Caco-2 (cell line): Measurements from ENCODE around the gene ACR. TPM values are rescaled to one million over a fixed set of nuclear protein-coding genes. Genes with fewer than 3 reads are reported as not detected.

ENCODE experiments used
- BruUV-seq: library from RNA; stranded (reverse); fragments of 400-500 nt; replicated peaks from 2 replicates; lab custom pipeline; 2021; lab: Mats Ljungman, UMichigan
- CTCF ChIA-PET: fragments of 300-600 bp; sonication (Branson Sonifier 250); formaldehyde crosslinking; loops from one replicate; lab custom pipeline; 2022; ENCODE audit warnings: antibody characterized with exemption; lab: Charles Lee
- POLR2A ChIA-PET: fragments of 300-600 bp; sonication (Branson Sonifier 250); formaldehyde crosslinking; loops from one replicate; lab custom pipeline; 2022; ENCODE audit warnings: antibody characterized with exemption; lab: Charles Lee
- DNase-seq, 2 experiments: peaks; one replicate each; pipeline versions ENCODE4 v3.0.0 to v3.0.0-alpha.2; 2020 to 2022
- H3K27me3 ChIP-seq: replicated peaks from 2 replicates; pipeline ENCODE4 v1.6.0; 2011; ENCODE audit warnings: low read length; ENCODE audit not compliant: control insufficient read depth, insufficient read depth
- H3K36me3 ChIP-seq: 2 replicates; pipeline ENCODE4 v1.5.1; 2011; ENCODE audit warnings: low read length; ENCODE audit not compliant: control insufficient read depth, insufficient read depth
- H3K4me1 ChIP-seq: fragments of 250-450 bp; sonication (Bioruptor Pico); 2 replicates; pipeline ENCODE4 v1.5.1; 2020; ENCODE audit warnings: mild to moderate bottlenecking
- H3K4me3 ChIP-seq: 2 replicates; pipeline ENCODE4 v1.5.1; 2011; ENCODE audit warnings: low read depth, mild to moderate bottlenecking, control low read depth, low read length
- H3K9me3 ChIP-seq: fragments of 250-450 bp; sonication (Bioruptor Pico); 2 replicates; pipeline ENCODE4 v1.5.1; 2020; ENCODE audit warnings: mild to moderate bottlenecking, moderate library complexity
- H3K27ac Mint-ChIP-seq: one replicate; pipeline ENCODE4 v1.8.0; 2022; ENCODE audit warnings: mixed read lengths; ENCODE audit not compliant: unreplicated experiment
- H3K27me3 Mint-ChIP-seq: one replicate; pipeline ENCODE4 v1.8.0; 2022; ENCODE audit warnings: mixed read lengths; ENCODE audit not compliant: insufficient read depth, unreplicated experiment
- H3K36me3 Mint-ChIP-seq: one replicate; pipeline ENCODE4 v1.8.0; 2022; ENCODE audit warnings: mild to moderate bottlenecking, mixed read lengths; ENCODE audit not compliant: insufficient read depth, unreplicated experiment
- H3K4me1 Mint-ChIP-seq: one replicate; pipeline ENCODE4 v1.8.0; 2022; ENCODE audit warnings: low read depth, mixed read lengths; ENCODE audit not compliant: unreplicated experiment
- H3K4me3 Mint-ChIP-seq: one replicate; pipeline ENCODE4 v1.8.0; 2022; ENCODE audit warnings: mild to moderate bottlenecking, moderate library complexity, mixed read lengths; ENCODE audit not compliant: unreplicated experiment
- H3K9me3 Mint-ChIP-seq: one replicate; pipeline ENCODE4 v1.8.0; 2022; ENCODE audit warnings: mixed read lengths; ENCODE audit not compliant: unreplicated experiment
- CTCF ChIP-seq, 2 experiments: fragments of 200-600 bp in 1 of 2; IDR thresholded peaks; 1 replicate in 1 of 2; 2 replicates in 1 of 2; pipeline versions ENCODE4 v1.5.1 to v1.8.0; 2011 to 2022; ENCODE audit warnings: antibody characterized with exemption in 1 of 2, control low read depth in 1 of 2, inconsistent platforms in 1 of 2, low read depth in 1 of 2, low read length in 1 of 2, mild to moderate bottlenecking in 1 of 2, moderate library complexity in 1 of 2; ENCODE audit not compliant: insufficient read depth in 1 of 2, severe bottlenecking in 1 of 2, unreplicated experiment in 1 of 2
- intact Hi-C: fragments of 100-400 bp; cut with micrococcal nuclease; formaldehyde crosslinking; loops from one replicate; pipeline ENCODE4 v1.10.0; 2022; ENCODE audit not compliant: unreplicated experiment
- total RNA-seq: library from RNA; stranded (reverse); gene quantifications from 2 replicates; pipeline ENCODE4 v1.2.3, GENCODE V29; 2022

ACR gene
- total RNA-seq, 1 experiment from 2014 or later: not detected

DNA sequence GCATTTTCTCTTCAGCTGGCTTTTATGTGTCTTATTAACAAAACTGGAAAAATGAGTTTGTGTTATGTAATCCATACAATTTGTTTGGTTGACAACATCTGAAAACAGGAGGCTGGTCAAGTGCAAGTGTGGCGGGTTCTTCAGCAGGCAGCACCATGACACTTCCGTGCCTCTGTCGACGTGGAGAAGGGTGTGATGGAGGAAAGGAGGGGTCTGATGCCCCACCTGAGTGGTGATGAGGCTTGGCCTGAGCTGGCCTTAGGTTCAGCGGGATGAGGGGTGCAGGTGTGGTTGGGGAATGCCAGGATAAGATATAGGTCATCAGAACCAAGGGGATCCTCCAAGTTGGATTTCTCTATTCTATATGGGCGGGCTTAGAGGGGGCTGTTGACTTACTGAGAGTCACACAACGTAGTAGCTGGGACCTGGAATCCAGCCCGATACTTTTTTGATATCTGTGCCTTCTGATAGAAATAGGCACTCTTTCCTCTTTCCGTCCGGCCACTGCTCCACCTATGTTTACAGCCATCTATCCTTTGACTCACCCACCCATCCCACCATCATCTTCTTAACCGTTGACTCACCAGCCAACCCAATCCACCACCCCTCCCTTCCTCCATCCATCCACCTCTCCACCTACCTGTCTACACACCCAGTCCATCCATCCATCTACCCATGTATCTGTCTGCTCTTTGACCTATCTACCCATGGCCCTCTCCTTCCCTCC, 36.4 kb upstream of the ACR start:
- H3K36me3 Mint-ChIP-seq: no peaks in the 10 kb centered on the region
- H3K27ac Mint-ChIP-seq: no peak overlapping the region
- no peaks in the 10 kb centered on the region; the same call in 1 of the 2 replicates for H3K36me3 ChIP-seq
- no peak for DNase-seq
- no peaks in the 10 kb centered on the region for H3K27me3 Mint-ChIP-seq
- ChIA-PET CTCF (interaction anchor here (0.6 kb wide), 1 partner anchor 395 kb away, joined by 6 read pairs; no protein-coding TSS in a partner anchor), POLR2A (no interaction called here)
- no peaks in the 10 kb centered on the region for H3K9me3 Mint-ChIP-seq
- no peak for TF ChIP-seq CTCF (IDR thresholded peaks at IDR 0.05; ENCODE audit: insufficient read depth in 1 of 2, low read depth in 1 of 2, low read length in 1 of 2, severe bottlenecking in 1 of 2, unreplicated experiment in 1 of 2)
- intact Hi-C loops: no loop called here
- no TSS peak for BruUV-seq
- H3K4me3 Mint-ChIP-seq: no peak overlapping the region
- no peaks in the 10 kb centered on the region for H3K9me3 ChIP-seq
- H3K4me3 ChIP-seq: no peak overlapping the region
- no peaks in the 10 kb centered on the region for H3K4me1 Mint-ChIP-seq
- H3K27me3 ChIP-seq: no peaks in the 10 kb centered on the region
- H3K4me1 ChIP-seq: peaks cover 4% of the 10 kb centered on the region; the same call in 1 of the 2 replicates

DNA sequence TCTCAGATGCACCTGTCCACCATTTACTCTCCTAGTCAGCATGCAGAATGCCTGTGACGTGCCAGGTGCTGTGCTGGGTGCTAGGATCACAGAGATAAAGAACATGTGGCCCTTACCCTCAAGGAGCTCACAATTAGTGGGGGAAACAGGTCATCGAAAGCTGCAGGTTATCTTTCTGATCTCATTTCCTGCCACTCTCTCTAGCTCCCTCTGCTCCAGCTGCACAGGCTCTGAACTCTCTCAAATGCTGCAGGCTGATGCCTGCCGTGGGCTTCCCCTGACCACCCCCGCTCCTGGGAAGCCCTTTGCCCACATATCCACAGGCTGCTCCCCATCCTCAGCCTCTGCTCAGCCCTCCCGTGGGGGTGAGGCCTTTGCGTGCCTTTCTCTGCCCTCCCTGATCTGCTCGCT, 35.7 kb upstream of the ACR start:
- Mint-ChIP-seq H3K27ac (no peak overlapping the region), H3K9me3 (no peaks in the 10 kb centered on the region), H3K4me1 (no peaks in the 10 kb centered on the region), H3K27me3 (no peaks in the 10 kb centered on the region), H3K36me3 (no peaks in the 10 kb centered on the region), H3K4me3 (no peak overlapping the region)
- intact Hi-C loops: no loop called here
- CTCF ChIA-PET: interaction anchor here (0.6 kb wide), 1 partner anchor 396 kb away, joined by 6 read pairs; no protein-coding TSS in a partner anchor
- Histone ChIP-seq H3K27me3 (no peaks in the 10 kb centered on the region), H3K4me1 (peaks cover 4% of the 10 kb centered on the region; the same call in 1 of the 2 replicates), H3K9me3 (no peaks in the 10 kb centered on the region), H3K36me3 (no peaks in the 10 kb centered on the region; the same call in 1 of the 2 replicates), H3K4me3 (no peak overlapping the region)
- BruUV-seq: no TSS peak
- POLR2A ChIA-PET: no interaction called here
- no peak for TF ChIP-seq CTCF (IDR thresholded peaks at IDR 0.05; ENCODE audit: insufficient read depth in 1 of 2, low read depth in 1 of 2, low read length in 1 of 2, severe bottlenecking in 1 of 2, unreplicated experiment in 1 of 2)
- no peak for DNase-seq

DNA sequence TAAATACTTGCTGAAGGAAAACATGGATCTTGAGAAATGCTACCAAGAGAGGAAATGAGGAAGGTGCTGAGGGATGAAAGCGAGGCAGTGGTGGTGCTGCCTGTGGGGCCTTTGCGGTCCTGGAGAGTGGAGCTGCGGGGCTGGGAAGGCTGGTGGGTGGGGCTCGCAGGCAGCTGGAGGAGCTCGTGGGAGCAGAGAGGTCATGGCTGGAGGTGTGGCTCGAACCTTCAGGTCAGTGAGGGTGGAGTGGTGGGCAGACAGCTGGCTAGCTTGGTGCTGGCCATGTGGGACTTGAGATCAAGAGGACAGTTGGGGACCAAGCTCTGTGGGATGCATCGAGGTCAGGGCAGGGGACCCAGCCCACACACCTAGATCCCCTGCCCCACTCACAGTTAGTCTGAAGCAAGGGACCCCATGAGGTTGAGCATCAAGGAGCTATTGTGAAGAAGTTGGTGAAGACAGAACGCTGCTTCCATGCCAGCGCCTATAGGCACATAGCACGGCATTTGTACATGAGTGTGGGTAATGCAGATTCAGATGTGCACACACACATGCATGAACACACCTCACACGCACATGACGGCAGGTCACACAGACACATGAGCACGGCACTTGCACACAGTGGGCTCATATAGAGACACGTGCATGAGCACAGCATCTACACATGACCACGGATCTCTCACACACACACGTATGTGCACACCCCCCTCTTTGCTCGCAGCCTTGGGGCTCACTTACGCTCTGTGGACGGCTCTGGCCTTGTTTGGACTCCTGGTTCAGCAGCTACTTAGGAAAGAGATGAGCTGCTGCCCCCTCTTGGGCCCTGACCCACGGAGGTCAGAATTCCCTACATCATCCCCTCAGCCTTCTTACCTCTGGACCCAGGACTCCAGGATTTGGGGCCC, 34.9 kb upstream of the ACR start:
- CTCF ChIA-PET: no interaction called here
- no TSS peak for BruUV-seq
- H3K4me3 Mint-ChIP-seq: no peak overlapping the region

More for the DNA sequence above, 34.9 kb upstream of the ACR start:
- TF ChIP-seq CTCF (IDR thresholded peaks at IDR 0.05; ENCODE audit: insufficient read depth in 1 of 2, low read depth in 1 of 2, low read length in 1 of 2, severe bottlenecking in 1 of 2, unreplicated experiment in 1 of 2): no peak
- no peaks in the 10 kb centered on the region for H3K4me1 Mint-ChIP-seq
- H3K27me3 ChIP-seq: no peaks in the 10 kb centered on the region
- H3K4me1 ChIP-seq: peaks cover 4% of the 10 kb centered on the region; the same call in 1 of the 2 replicates
- H3K27me3 Mint-ChIP-seq: no peaks in the 10 kb centered on the region
- H3K36me3 ChIP-seq: no peaks in the 10 kb centered on the region; the same call in 1 of the 2 replicates
- peaks cover 1% of the 10 kb centered on the region for H3K36me3 Mint-ChIP-seq
- no peaks in the 10 kb centered on the region for H3K9me3 ChIP-seq
- H3K9me3 Mint-ChIP-seq: no peaks in the 10 kb centered on the region
- POLR2A ChIA-PET: no interaction called here
- H3K4me3 ChIP-seq: no peak overlapping the region
- DNase-seq: no peak
- intact Hi-C loops: no loop called here
- no peak overlapping the region for H3K27ac Mint-ChIP-seq
